ENCODE results near the gene PNMT.

The PNMT gene

GRCh38 chr17:39666601-39667261, 1.5 kb upstream of the PNMT start:
- no peak for DNase-seq (ENCODE audit: low read depth in 2 of 3, low spot score in 2 of 3)

- no peak for DNase-seq (ENCODE audit: low read depth in 2 of 3, low spot score in 2 of 3)
Measured at GRCh38 chr17:39667262-39667944, 850 bp upstream of the PNMT start.

- no peak for DNase-seq (ENCODE audit: low read depth in 2 of 3, low spot score in 2 of 3)
Measured at GRCh38 chr17:39669897-39670735, 1.9 kb downstream of the PNMT start.

GRCh38 chr17:39670746-39671145, 2.5 kb downstream of the PNMT start:
- DNase-seq (ENCODE audit: low read depth in 2 of 3, low spot score in 2 of 3): no peak

DNA sequence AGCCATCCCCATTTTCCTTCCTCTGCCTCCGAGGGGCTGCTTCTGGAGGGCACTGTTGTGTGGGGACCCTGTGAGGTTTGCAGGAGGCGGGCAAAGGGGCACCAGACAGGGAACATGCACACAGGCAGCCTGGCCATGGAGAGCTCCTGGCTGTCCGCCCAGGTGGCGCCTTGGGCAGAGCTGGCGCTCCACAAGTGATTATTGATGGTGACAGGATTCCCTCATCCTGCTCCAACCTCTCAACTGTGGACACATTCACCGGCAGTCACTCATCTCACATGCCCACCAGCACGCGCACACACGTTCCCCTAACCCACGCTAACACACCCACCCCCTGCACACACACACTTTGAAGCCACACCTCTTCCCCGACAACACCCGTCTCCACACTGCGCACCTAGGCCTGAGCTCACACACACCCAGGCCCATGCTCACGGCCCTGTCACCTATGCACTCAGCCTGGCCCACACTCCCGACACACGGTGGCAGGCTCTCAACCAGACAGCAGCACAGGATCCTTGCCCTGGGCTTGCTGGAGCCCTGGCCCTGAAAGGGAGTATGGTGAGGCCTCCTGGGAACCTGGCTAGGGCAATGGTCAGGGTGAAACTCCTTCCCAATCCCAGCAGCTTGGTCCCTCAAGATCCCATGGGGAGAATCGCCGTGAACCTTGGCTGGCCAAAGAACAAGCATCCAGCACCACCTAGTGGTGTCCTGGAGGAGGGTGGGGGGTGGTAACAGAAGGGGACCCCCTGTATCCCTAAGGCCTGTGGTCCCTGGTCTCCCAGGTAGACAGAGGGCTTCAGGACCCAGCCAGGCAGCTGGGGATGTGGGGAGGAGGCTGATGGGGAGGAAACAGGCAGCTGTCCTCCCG, 3.6 kb downstream of the PNMT start:
- DNase-seq (ENCODE audit: low read depth in 2 of 3, low spot score in 2 of 3): no peak

- no peak for DNase-seq (ENCODE audit: low read depth in 2 of 3, low spot score in 2 of 3)
Measured at GRCh38 chr17:39672522-39673334, 4.5 kb downstream of the PNMT start.

GRCh38 chr17:39673335-39674081, 5.3 kb downstream of the PNMT start:
- DNase-seq (ENCODE audit: low read depth in 2 of 3, low spot score in 2 of 3): no peak

DNA sequence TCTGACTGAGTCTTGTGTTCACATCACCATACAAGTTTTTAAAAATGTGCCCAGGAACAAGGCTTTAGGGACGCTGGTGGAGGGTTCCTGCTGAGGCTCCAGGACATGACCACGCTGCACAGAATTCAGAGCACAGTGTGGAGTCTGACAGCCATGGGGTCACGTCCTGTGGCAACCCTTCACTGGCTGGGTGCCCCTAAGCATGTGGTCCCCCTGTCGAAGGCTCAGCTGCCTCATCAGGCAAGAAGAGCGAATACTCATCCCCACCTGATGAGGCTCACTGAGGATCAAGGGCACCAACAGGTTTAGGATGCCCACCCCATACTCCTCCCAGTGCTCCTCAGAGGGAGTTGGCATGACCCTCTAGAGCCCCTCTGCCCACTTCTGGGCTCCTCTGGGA, 5.9 kb downstream of the PNMT start:
- DNase-seq (ENCODE audit: low read depth in 2 of 3, low spot score in 2 of 3): no peak

DNA sequence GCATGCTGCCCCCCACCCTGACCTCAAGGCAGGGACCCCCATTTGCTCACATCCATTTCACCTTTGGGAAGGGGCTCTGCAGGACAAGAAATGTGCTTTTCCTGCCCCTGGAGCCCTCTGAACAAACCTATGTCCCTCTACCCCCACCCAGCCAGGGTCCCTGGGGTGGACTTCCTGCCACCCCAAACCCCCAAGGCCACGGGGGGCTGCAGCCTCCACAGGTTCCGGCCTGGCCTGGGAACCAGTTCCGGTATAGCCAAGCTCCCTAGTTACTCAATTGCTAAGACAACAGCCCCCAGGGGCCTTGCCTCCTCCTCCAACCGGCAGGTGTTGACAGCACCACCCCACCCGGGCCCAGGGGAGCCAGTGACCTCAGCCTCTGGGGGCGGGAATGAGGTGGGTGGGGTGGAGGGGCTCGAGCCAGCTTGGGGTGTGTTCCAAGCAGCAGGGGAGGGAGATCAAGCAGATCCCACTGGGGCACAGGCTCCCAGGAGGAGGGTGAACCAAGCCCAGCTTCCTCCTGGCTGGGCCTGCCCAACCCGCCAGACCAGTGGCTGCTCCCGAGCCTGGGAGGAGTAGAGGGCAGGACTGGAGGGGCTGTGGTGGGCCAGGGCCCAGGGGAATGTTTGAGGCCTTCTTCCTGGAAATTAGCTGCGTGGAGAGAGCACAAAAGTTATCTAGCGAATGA, 6.6 kb downstream of the PNMT start:
- DNase-seq (ENCODE audit: low read depth in 2 of 3, low spot score in 2 of 3): no peak

DNA sequence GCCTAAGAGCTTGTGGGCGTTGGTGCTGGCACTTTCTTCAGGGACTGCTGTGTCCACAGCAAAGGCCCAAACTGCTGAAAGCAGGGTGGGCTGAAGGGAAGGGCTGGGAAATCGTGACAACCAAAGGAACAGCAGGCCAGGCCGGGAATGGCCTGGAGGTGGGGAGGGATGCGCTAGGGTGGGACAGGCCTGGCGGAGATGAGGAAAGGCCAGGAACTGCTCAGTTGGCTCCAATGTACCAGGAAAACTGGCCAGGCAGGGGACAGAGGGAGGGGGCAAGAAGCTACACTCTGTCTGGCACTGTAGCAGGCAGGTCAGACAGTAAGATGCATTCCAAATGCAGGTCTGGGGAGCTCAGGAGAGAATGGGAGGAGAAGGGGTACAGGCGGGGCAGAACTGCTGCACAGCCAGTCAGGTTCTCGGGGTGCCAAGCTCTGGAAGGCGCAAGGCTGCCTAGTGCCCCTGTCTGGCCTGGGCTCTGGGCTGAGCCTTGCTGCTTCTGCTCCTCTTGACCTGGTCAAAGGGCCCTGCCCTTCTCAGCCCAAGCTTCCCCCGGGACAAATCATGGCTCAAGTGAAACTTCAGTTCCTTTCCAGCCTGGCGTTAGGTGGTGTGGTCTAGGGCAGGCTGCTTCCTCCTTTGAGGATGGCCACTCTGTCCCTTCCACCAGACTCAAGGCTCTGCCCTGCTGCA, 7.3 kb downstream of the PNMT start:
- DNase-seq (ENCODE audit: low read depth in 2 of 3, low spot score in 2 of 3): no peak

- DNase-seq (ENCODE audit: low read depth in 2 of 3, low spot score in 2 of 3): peak in 1 of 3 experiments; percentile 16
Measured at GRCh38 chr17:39676198-39676819, 8.1 kb downstream of the PNMT start.

DNA sequence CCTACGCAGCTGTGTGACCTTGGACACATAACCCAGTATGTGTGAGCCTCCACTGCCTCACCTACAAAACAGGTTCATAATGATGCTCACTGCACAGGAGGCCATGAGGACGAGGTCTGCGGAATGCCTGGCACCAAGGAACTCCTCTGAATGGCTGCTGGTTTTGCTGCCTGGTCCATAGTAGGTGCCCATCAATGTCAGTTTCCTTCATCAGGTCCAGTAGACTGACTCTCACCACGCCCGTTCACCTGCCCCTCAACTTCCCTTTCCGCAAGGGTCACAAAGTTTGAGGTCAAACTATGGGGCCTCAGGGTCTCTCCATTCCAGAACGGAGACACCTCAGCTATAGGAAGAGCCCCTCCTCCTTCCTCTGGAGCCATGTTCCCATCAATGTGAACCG, 8.8 kb downstream of the PNMT start:
- no peak for DNase-seq (ENCODE audit: low read depth in 2 of 3, low spot score in 2 of 3)

- no peak for DNase-seq (ENCODE audit: low read depth in 2 of 3, low spot score in 2 of 3)
Measured at GRCh38 chr17:39677542-39678339, 9.5 kb downstream of the PNMT start.

DNA sequence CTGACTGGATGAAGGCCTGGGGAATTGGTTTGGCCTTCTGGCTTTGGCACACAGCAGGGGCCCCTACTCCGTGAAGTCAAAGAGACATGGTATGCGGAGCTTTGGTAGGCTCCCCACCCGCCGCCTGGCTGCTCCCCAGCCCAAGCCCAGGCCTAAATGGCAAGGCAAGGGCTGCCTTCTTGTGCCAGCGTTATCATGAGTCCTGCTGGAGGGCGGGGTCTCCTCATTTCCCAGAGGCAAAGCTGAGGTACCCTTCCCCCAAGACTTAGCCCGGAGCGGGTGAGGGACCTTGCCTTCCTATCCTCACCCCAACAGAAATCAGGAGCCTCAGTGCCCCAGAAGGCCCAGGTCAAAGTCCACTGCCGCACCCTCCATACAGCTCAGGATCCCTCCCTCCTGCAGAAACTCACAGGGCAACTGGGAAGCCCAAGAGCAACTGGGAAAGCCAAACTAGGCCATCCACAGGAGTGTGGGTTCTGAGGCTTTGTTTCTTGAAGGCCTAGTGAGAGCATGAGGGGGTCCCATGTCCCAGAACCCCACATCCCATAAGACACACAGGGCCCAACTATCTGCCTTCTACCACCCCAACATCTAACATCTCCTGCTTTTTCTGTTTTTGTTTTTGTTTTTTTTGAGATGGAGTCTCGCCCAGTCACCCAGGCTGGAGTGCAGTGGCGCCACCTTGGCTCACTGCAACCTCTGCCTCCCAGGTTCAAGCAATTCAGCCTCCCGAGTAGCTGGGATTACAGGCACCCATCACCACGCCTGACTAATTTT, 10.3 kb downstream of the PNMT start:
- DNase-seq (ENCODE audit: low read depth in 2 of 3, low spot score in 2 of 3): no peak

GRCh38 chr17:39679521-39680192, 11.4 kb downstream of the PNMT start:
- no peak for DNase-seq (ENCODE audit: low read depth in 2 of 3, low spot score in 2 of 3)
